Measurements from ENCODE around the gene MOB3C. TPM values are rescaled to one million over a fixed set of nuclear protein-coding genes. Genes with fewer than 3 reads are reported as not detected.
"Not testable (repeated sequence)": the region's sequence is repeated elsewhere in the genome, so short reads cannot be mapped to it uniquely, and the experiment has no call there.

Gene MOB3C
- total RNA-seq, 1 donor from 2014 or later: 1.1 TPM

DNA sequence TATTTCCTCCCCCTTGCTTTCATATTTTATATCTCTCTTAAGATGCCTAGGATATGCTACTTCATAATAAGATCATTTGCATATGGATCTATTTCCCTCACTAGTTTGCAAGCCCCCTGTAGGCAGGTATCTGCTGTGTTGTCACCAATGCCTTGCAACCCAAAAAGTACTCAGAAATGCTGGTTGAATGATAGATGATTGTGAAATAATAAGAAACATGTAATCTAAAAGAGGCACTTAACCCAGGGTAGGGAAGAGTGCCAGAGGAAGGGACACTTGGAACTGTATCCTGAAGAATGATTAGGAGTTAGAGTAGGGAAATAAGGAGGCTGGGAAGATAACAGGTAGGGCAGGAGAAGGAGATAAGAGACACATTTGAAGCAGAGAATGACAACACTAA, 39.2 kb upstream of the MOB3C start:
- TF ChIP-seq EZH2 (IDR thresholded peaks at IDR 0.05) (no peak), EZH2phosphoT487 (IDR thresholded peaks at IDR 0.05) (no peak), CTCF (IDR thresholded peaks at IDR 0.05) (no peak)

GRCh38 chr1:46654698-46655097, 38.1 kb upstream of the MOB3C start:
- H3K36me3 ChIP-seq: peaks cover 21% of the 10 kb centered on the region
- not testable (repeated sequence) for DNase-seq (ENCODE audit: low spot score); H3K79me2 ChIP-seq (ENCODE audit: low read depth); H3F3A ChIP-seq (ENCODE audit: low read depth); H3K4me3 ChIP-seq; H3K27me3 Mint-ChIP-seq (ENCODE audit: insufficient read depth, low read depth); H2AFZ ChIP-seq (replicated peaks); H3K9me3 ChIP-seq (ENCODE audit: low read depth); H3K4me1 Mint-ChIP-seq; H3K27ac Mint-ChIP-seq; H3K4me3 Mint-ChIP-seq; H3K9ac ChIP-seq; H3K4me1 ChIP-seq; H3K4me2 ChIP-seq; H4K20me1 ChIP-seq (ENCODE audit: low read depth); H3K27me3 ChIP-seq; H3K27ac ChIP-seq
- peaks cover 41% of the 10 kb centered on the region for H3K36me3 Mint-ChIP-seq
- peaks cover 10% of the 10 kb centered on the region for H3K9me3 Mint-ChIP-seq

More for the DNA sequence above, 39.2 kb upstream of the MOB3C start:
- Histone ChIP-seq H3K4me1 (no peaks in the 10 kb centered on the region), H3K4me3 (no peak overlapping the region), H3K27ac (no peak overlapping the region), H3F3A (ENCODE audit: low read depth) (no peaks in the 10 kb centered on the region), H3K4me2 (no peak overlapping the region), H3K9me3 (ENCODE audit: low read depth) (no peaks in the 10 kb centered on the region), H3K9ac (no peak overlapping the region), H3K79me2 (ENCODE audit: low read depth) (no peaks in the 10 kb centered on the region), H2AFZ (replicated peaks) (no peak overlapping the region), H3K27me3 (no peaks in the 10 kb centered on the region), H3K36me3 (peaks cover 12% of the 10 kb centered on the region), H4K20me1 (ENCODE audit: low read depth) (no peaks in the 10 kb centered on the region)
- no peaks in the 10 kb centered on the region for H3K4me1 Mint-ChIP-seq
- H3K9me3 Mint-ChIP-seq: no peaks in the 10 kb centered on the region
- no peak overlapping the region for H3K27ac Mint-ChIP-seq
- DNase-seq (ENCODE audit: low spot score): no peak
- H3K4me3 Mint-ChIP-seq: no peak overlapping the region
- peaks cover 32% of the 10 kb centered on the region for H3K36me3 Mint-ChIP-seq
- H3K27me3 Mint-ChIP-seq (ENCODE audit: insufficient read depth, low read depth): no peaks in the 10 kb centered on the region

- H3K36me3 ChIP-seq: peaks cover 27% of the 10 kb centered on the region
Observed at GRCh38 chr1:46654012-46654411, 37.4 kb upstream of the MOB3C start.

More at GRCh38 chr1:46654012-46654411, 37.4 kb upstream of the MOB3C start:
- Mint-ChIP-seq H3K9me3 (peaks cover 17% of the 10 kb centered on the region), H3K4me3 (no peak overlapping the region), H3K27ac (no peak overlapping the region), H3K36me3 (peaks cover 42% of the 10 kb centered on the region), H3K4me1 (no peaks in the 10 kb centered on the region), H3K27me3 (ENCODE audit: insufficient read depth, low read depth) (no peaks in the 10 kb centered on the region)
- Histone ChIP-seq H2AFZ (replicated peaks) (no peak overlapping the region), H3K79me2 (ENCODE audit: low read depth) (no peaks in the 10 kb centered on the region), H3F3A (ENCODE audit: low read depth) (no peaks in the 10 kb centered on the region), H3K27ac (no peak overlapping the region), H3K27me3 (no peaks in the 10 kb centered on the region), H3K4me2 (no peak overlapping the region), H3K4me1 (no peaks in the 10 kb centered on the region), H3K9ac (no peak overlapping the region), H4K20me1 (ENCODE audit: low read depth) (no peaks in the 10 kb centered on the region), H3K9me3 (ENCODE audit: low read depth) (no peaks in the 10 kb centered on the region), H3K4me3 (no peak overlapping the region)
- DNase-seq (ENCODE audit: low spot score): no peak
- no peak for TF ChIP-seq EZH2 (IDR thresholded peaks at IDR 0.05)
- no peak for TF ChIP-seq EZH2phosphoT487 (IDR thresholded peaks at IDR 0.05)
- TF ChIP-seq CTCF (IDR thresholded peaks at IDR 0.05): no peak

All from neural progenitor cell (in vitro differentiated cells).